HG02759 (cell line): ENCODE measurements around the gene KIAA0319L.

Source experiments
- ATAC-seq: cut with Tn5 transposase; IDR thresholded peaks from one replicate; pipeline ENCODE4 v1.9.1; 2021; ENCODE audit warnings: mild to moderate bottlenecking, moderate library complexity; ENCODE audit not compliant: unreplicated experiment

Gene KIAA0319L

GRCh38 chr1:35451125-35451528, 106.1 kb downstream of the KIAA0319L start:
- no peak for ATAC-seq

- no peak for ATAC-seq
Observed at GRCh38 chr1:35449334-35450008, 107.7 kb downstream of the KIAA0319L start.

GRCh38 chr1:35448344-35448801, 108.8 kb downstream of the KIAA0319L start:
- ATAC-seq, result no peak

DNA sequence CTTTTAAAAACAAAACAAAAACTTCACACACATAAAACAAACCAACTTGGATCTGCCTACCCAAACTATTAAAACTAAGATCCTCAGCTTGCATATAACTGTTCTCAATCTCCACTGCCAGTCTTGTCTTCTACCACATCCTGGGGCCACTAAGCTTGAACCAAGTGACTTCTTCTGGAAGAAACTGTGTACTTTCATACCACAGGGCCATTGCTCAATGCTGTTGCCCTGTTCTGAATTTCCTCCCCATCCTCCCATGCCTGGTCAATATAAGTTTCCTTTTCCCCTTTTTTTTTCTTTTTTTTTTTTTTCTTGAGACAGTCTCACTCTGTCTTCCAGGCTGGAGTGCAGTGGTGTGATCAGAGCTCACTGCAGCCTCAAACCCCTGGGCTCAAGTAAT, 109.9 kb downstream of the KIAA0319L start:
- no peak for ATAC-seq

DNA sequence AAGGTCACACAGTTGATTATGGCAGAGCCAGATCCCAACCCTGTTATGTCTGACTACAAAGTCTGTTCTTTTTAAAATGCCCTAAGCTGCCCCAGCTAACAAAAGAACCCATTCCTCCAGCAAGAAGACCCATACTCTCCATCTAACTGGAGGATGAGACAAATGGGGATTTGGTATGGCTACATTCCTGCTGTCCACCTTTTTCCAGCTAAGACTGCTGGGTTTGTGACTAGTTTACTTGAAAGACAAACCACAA, 112.8 kb downstream of the KIAA0319L start:
- no peak for ATAC-seq

GRCh38 chr1:35443768-35444518, 113.3 kb downstream of the KIAA0319L start:
- ATAC-seq, result no peak

DNA sequence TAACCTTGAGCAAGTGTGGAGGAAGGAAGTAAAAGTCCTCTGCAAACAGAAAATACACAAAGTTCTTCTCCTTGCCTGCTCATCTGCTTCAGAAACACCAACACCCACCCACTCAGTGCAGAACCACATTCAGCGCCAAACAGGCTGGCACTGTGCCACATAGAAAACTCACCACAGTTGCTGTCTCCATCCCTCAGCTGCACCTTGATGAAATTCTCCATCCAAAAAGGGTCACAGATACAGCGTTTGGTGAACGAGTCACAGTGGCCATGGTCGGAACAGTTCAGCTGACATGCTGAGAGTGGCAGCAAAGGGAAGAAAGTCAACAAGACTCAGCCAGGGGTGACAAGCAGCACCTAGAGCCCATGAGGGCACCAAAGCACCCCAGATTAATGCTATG, 114.5 kb downstream of the KIAA0319L start:
- ATAC-seq, result no peak

- ATAC-seq, result no peak
Observed at GRCh38 chr1:35441926-35442579, 115.2 kb downstream of the KIAA0319L start.

- ATAC-seq, result no peak
Observed at GRCh38 chr1:35439626-35440025, 117.6 kb downstream of the KIAA0319L start.

DNA sequence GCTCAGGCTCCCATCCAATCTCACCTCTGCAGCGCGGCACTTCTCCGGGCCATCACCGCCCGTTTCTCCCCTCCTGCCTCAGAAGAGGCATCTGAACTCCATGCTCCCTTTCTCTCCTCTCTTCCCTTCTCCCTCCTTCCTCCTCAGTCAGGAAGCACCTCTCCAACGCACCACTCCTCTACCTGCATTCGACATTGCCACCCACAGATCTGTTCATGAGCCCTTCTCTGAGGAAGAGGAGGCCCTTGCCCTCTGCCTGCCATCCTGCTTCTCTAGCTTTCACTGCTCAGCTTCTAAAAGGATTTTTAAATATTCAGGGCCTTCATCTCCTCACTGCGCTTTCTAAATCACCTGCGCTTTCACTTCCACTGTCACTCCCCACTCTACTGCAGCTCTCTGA, 120.0 kb downstream of the KIAA0319L start:
- no peak for ATAC-seq

DNA sequence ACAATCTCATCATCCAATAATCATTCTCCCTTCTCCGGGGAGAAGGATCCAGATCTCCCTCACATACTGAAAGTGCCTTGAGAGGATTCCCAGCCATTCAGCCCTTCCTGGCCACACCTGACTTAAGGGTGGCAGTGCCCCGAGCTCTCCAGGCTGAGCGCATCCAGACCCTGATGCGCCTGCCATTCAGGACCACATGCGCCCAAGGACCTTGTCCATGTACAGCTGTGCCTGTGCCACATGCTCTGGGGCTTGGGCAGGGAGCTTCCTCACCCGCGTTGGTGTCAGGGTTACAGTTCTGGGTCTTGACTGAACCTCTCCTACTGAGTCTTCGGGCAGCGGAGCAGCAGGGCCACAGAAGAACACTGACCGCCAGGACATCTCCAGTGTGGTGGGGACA, 121.1 kb downstream of the KIAA0319L start:
- ATAC-seq, result no peak

DNA sequence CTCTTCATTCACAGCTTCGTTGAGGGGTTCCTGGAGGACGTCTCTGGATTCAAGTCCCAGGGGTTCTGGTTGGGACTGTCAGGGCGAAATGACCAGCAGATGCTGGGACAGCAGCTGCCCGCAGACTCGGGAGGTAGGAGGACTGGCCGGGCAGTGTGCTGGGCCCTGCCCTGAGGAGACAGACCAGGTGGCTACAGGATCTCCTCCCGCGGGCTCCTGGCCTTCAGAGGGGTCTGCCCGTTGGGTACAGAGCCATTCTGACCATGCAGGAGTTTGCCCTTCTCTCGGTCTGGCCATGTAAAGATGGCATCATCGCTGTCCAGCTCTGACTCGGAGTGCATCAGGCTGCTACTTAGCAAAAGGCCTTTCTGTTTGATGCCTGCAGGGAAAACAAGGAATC, 122.5 kb downstream of the KIAA0319L start:
- no peak for ATAC-seq

DNA sequence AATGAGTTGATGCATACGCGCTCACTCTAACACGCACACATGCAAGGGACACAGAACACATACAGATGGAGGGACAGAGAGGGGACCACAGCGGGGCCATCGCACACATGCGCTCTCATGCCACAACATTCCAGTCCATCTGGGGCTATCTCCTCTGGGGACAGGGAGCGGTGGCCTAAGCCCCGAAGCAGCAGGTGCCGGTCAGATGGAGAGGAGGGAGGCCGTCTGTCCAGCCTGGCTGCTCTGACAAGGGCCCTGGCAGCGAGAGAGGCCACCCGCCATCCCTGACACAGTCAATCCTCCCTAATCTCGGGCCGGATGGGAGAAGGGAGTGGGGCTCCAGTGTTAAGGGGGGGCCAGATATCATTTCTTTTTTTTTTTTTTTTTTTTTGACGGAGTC, 123.5 kb downstream of the KIAA0319L start:
- ATAC-seq, result no peak

DNA sequence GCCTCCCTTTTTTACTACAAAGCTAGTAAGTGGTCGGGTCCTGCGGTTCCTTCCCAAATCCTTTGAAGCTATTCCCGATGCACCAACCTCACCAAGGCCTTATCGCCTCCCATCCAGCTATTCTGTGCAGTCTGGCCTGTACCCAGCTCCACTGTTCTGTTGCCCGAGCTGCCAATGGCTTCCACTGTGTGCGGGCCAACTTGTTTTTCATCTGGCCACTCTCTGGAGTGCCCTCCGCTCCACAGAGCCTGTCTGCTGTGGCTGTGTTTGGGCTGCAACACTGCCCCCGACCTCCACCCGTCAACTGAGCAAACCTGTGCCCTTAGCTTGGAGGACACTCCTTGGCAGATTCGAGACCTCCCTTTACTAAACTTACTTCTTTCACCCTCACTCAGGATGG, 125.0 kb downstream of the KIAA0319L start:
- no peak for ATAC-seq

- no peak for ATAC-seq
Observed at GRCh38 chr1:35431173-35431599, 126.0 kb downstream of the KIAA0319L start.

DNA sequence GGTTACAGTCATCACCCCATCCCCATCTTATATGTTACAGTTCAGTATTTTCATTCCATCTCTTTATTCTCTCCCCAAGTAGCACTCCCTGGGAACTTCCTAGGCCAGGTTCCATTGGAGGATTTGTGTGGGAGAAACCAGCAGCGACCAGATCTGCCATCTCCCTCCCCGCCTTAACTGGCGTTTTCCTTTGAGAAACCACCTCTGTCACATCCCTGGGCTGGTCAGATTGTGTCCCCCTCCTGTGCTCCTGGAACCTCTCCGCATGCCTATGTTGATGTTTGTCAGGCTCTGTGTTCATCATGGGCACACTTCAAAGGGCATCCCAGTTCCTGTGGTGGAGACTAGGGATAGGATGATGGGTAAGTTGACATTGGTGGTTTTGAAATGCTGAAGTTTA, 126.4 kb downstream of the KIAA0319L start:
- ATAC-seq, result no peak

DNA sequence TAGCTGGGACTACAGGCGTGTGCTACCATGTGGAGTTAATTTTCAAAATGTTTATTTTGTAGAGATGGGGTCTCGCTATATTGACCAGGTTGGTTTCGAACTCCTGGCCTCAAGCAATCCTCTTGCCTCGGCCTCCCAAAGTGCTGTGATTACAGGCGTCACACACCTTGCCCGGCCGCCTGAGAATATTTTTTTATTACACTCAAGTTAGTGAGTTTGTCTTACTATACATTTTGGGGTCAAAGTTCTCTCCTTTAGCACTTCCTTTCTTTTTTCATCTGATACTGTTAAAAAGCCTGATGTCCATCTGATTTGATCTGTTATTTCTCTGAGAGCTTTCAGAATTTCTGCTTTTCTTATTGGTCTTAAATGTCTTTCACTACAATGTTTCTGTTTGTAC, 128.8 kb downstream of the KIAA0319L start:
- no peak for ATAC-seq

GRCh38 chr1:35426097-35426586, 131.1 kb downstream of the KIAA0319L start:
- ATAC-seq, result no peak

DNA sequence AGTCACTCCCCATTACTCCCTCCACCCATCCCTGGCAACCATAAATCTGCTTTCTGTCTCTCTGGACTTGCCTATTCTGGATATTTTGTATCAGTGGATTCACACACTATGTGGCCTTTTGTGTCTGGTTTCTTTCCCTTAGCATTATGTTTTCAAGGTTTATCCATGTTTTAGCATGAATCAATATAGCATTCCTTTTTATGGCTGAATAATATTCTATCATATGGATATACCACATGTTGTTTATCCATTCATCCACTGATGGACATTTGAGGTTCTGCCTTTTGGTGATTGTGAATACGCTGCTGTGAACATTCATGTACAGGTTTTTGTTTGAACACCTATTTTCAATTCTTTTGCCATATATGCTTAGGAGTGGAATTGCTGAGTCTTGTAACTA, 148.3 kb downstream of the KIAA0319L start:
- no peak for ATAC-seq

DNA sequence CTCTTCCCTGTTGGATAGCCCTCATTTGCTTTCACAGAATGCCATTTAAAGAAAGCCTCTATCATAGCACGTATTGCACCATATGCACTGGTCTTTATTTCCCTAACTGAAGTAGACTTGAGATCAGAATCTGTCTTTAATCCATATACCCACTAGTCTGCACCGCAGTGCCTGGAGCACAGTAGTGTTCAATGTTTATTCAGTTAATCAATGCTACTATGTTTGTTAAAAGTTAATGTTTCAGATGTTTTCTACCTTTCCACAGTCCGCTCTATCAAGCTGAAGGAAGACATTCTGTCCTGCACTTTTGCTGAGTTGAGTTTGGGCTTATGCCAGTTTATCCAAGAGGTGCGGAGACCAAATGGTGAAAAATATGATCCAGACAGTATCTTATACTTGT, 149.5 kb downstream of the KIAA0319L start:
- ATAC-seq, result no peak

DNA sequence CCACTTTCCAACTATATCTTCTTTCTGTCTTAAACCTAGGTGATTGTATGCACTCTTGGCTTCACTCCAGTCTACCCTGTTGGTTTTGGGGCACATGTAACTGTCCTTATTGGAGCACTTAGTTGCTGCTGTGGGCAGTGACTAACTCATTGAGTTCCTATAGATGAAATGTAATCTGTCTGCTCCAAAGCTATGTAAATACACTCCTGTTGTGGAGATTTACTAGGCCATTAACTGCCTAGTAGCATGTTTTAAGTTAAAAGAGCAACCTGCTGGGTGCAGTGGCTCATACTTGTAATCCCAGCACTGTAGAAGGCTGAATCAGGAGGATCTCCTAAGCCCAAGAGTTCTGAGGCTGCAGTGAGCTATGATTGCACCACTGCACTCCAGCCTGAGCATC, 151.1 kb downstream of the KIAA0319L start:
- ATAC-seq, result no peak

- no peak for ATAC-seq
Observed at GRCh38 chr1:35401049-35401448, 156.2 kb downstream of the KIAA0319L start.
